GM21576 (cell line): ENCODE data around the gene FAT2.

ENCODE experiments used
- ATAC-seq: cut with Tn5 transposase; IDR thresholded peaks from one replicate; pipeline ENCODE4 v1.9.1; 2021; ENCODE audit warnings: mild to moderate bottlenecking, moderate library complexity; ENCODE audit not compliant: unreplicated experiment

Gene FAT2

GRCh38 chr5:151557951-151558350, 33.2 kb downstream of the FAT2 start:
- ATAC-seq, result no peak

DNA sequence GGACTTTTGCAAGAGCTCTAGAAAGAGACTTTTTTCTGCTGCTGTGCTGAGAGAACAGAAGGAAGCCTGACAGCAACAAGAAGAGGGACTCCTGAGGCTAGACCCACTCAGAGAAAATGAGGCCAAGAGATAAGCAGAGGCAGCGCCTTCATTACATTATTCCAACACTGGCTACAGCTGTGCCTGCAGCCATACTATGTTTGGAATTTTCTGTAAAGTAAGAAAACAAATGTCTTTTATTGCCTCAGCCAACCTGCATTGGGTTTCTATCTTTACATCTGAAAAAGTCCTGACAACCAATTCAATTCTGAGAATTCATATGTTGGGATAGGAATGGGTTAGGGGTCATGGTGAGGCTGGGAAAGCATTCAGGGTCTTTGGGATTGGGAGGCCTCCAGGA, 33.7 kb downstream of the FAT2 start:
- no peak for ATAC-seq

DNA sequence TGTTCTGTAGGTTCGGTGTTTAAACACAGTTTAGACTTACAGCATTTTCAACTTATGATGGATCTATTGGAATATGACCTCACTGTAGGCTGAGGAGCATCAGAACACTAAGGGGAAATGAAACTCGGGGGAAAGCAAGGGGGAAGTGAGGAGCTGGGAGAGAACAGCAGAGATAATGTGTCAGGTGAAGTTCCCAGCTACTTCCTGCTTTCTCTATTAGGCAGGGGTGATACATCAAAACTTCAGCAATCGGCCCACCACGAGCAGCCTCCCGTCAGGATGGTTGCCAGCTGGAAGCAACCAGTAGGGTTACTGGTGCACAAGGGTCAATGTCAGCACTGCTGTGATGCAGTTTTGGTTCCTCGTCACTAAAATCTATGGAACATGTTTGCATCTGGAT, 34.3 kb downstream of the FAT2 start:
- ATAC-seq, result no peak

DNA sequence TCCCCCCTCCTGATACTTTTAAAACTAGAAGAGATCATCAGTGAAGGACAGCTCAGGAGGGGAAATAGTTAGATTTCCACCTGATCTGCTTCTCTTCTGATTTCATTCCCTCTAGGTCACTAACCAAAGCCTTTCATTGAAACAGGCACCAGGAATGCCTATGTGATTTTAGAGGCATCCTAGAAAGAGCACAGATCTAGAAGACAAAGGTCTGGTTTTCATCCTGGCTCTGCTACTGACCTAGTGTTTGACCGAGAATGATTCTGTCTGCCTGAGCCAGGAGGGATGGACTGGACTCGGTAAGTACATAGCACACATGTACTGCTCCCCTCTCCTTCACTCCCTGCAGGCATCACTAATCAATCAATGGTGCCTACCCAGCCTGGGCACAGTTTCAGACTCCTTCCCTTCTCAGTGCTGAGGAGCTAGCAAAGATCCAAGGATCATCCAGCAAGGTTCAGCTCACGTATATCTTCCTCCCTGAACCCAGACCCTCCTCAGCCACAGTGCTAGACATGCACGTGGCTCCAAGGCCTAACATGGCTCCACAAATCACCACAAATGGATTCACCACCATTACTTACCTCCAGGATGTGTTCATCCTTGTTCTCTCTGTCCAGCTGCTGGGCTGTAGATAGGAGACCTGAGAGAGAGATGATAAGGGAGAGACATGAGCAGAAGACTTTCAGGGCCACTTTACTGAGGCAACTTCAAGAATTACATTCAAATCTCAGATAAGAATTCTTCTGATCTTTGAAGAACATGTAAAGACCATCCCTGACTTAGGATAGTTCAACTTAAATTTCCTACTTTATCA, 35.2 kb downstream of the FAT2 start:
- no peak for ATAC-seq

DNA sequence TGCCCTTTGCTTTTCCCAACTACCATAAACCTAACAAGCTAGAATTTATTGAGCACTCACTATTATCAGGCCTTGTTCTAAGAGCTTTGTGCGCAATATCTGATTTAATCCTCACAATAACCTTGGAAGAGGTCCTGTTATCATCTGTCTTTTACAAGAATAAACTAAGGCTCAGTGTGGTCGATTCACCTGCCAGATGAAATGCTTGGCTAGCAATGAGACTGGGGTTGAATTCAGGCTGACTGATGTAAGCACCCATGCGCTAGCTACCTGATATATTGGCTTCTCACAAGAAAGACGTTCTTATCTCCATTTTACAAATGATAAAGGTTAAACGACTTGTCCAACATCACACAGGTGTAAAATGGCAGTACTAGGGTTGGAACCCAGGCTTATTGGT, 37.4 kb downstream of the FAT2 start:
- ATAC-seq, result no peak

DNA sequence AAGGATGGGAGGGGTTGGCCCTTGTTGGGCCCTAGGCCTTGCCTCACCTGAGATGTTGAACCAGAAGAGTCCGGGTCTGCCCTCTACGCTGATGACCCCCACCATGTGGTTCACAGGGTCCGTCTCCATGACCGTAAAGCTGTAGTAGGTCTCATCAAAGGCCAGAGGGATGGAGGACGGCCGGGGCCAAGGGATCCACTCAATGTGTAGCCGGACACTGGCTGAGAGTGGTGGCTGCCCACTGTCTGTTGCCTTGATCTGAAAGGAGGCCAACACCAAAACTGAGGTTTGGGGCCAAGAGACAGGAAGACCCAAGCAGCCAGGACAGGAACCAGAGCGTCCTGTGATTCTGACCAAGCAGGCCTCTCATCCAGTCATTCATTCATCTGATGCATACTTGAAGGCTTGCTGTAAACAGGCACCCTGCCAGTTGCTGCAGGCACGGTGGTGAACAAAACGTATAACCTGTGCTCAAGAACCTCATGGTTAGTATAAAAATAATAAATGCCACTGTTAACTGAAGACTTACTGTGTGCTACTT, 37.9 kb downstream of the FAT2 start:
- ATAC-seq, result no peak

DNA sequence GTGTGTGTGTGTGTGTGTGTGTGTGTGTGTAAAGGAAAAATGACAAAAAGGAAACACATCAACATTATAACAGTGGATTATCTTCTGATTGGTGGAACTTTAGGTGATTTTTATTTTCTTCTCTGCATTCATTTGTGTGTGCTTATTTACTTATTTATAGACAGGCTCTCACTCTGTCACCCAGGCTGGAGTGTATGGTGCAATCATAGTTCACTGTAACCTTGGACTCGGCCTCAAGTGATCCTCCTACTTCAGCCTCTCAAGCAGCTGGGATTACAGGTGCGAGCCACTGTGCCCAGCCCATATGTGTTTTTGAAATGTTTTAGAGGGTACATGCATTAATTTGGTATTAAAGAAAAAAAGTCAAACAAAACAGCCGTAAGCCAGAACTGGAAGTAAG, 39.1 kb downstream of the FAT2 start:
- ATAC-seq, result no peak

DNA sequence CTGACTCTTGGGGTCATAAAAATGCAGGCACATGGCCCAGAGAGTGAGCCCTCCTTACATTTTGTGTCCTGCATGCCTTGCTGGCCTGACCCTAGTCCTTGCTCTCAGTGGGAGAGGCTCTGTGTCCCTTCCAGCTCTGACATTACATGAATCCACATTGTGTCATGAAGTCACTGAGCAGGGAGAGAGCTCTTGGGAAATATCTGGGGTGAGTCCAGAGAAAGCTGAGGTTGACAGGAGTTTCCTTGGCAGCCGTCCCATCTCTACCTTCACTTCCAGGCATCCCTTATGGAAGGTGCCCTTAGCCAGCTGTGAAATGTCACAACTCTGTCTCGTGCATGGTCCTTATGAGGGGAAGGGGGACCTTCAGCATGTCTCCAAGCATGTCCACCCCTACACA, 41.0 kb downstream of the FAT2 start:
- ATAC-seq, result no peak

DNA sequence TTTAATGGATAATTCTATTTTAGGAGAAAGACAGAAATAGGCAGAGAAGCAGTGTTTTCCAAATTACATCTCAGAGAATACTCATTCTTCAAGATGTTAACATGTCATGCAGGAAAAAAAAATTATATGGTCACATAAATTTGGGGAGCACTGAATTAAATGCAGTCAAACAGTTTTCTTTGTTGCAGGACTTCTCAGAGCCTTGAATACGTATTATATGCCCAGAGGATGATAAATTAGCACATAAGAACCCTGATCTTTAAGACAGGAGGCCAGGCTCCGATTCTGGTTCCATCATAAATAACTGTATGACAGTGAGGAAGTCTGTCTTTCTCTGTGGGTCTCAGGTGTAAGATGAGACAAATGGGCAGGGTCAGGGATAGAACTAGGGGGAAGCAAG, 41.4 kb downstream of the FAT2 start:
- ATAC-seq, result no peak

- no peak for ATAC-seq
Observed at GRCh38 chr5:151547364-151547763, 43.8 kb downstream of the FAT2 start.

GRCh38 chr5:151541571-151541970, 49.6 kb downstream of the FAT2 start:
- ATAC-seq, result no peak
